BE2C (cell line): ENCODE results near the gene SCN8A.

ENCODE experiments used
- DNase-seq: peaks from one replicate; pipeline ENCODE4 v3.0.0-alpha.2; 2020
- H3K27me3 ChIP-seq: fragments of 250-450 bp; sonication (Bioruptor Pico); 2 replicates; pipeline ENCODE4 v1.5.1; 2020; ENCODE audit warnings: mild to moderate bottlenecking
- H3K36me3 ChIP-seq: fragments of 250-450 bp; sonication (Bioruptor Pico); 2 replicates; pipeline ENCODE4 v1.5.1; 2020; ENCODE audit warnings: mild to moderate bottlenecking
- H3K4me1 ChIP-seq: fragments of 250-450 bp; sonication (Bioruptor Pico); 2 replicates; pipeline ENCODE4 v1.5.1; 2020
- H3K4me3 ChIP-seq: 2 replicates; pipeline ENCODE4 v1.5.1; 2011; ENCODE audit warnings: low read depth, low read length
- H3K9me3 ChIP-seq: fragments of 250-450 bp; sonication (Bioruptor Pico); 2 replicates; pipeline ENCODE4 v1.5.1; 2020
- TF ChIP-seq, protein P1 (sequence below): IDR thresholded peaks from 2 replicates; pipeline ENCODE4 v1.5.1; 2012; ENCODE audit warnings: mild to moderate bottlenecking, low read depth, low read length

SCN8A gene

GRCh38 chr12:51811203-51812202 lies 220.5 kb downstream of the SCN8A start:
- TF ChIP-seq, protein P1, sequence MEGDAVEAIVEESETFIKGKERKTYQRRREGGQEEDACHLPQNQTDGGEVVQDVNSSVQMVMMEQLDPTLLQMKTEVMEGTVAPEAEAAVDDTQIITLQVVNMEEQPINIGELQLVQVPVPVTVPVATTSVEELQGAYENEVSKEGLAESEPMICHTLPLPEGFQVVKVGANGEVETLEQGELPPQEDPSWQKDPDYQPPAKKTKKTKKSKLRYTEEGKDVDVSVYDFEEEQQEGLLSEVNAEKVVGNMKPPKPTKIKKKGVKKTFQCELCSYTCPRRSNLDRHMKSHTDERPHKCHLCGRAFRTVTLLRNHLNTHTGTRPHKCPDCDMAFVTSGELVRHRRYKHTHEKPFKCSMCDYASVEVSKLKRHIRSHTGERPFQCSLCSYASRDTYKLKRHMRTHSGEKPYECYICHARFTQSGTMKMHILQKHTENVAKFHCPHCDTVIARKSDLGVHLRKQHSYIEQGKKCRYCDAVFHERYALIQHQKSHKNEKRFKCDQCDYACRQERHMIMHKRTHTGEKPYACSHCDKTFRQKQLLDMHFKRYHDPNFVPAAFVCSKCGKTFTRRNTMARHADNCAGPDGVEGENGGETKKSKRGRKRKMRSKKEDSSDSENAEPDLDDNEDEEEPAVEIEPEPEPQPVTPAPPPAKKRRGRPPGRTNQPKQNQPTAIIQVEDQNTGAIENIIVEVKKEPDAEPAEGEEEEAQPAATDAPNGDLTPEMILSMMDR = no peak
- H3K9me3 ChIP-seq = no peaks in the 10 kb centered on the region
- H3K36me3 ChIP-seq = peaks cover 3% of the 10 kb centered on the region; the same call in 1 of the 2 replicates
- H3K27me3 ChIP-seq = no peaks in the 10 kb centered on the region
- H3K4me1 ChIP-seq = no peaks in the 10 kb centered on the region
- DNase-seq = no peak
- no peak overlapping the region for H3K4me3 ChIP-seq

DNA sequence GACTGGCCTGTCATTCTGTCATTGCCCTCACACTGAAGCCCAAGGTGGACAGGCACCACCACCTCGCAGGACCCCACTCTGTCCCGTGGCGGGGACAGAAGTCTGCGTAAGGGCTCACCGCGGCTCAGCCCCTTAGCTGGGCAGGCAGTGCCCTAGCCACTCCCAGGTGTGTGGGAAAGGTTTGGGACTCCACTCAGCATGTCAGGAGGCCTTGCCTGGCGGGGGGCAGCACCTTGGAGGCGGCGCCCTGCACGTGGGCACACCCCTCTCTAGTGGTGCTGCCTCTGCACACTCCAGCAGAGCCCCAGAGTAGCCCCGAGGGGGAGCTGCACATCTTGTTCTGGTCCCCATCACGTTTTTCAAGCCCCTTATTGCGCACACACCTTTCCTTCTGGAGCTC lies 221.8 kb downstream of the SCN8A start:
- H3K4me3 ChIP-seq = no peak overlapping the region
- no peaks in the 10 kb centered on the region for H3K27me3 ChIP-seq
- H3K4me1 ChIP-seq = no peaks in the 10 kb centered on the region
- H3K36me3 ChIP-seq = peaks cover 2% of the 10 kb centered on the region; the same call in 1 of the 2 replicates
- no peak for DNase-seq
- H3K9me3 ChIP-seq = no peaks in the 10 kb centered on the region
- TF ChIP-seq, protein P1 = no peak

DNA sequence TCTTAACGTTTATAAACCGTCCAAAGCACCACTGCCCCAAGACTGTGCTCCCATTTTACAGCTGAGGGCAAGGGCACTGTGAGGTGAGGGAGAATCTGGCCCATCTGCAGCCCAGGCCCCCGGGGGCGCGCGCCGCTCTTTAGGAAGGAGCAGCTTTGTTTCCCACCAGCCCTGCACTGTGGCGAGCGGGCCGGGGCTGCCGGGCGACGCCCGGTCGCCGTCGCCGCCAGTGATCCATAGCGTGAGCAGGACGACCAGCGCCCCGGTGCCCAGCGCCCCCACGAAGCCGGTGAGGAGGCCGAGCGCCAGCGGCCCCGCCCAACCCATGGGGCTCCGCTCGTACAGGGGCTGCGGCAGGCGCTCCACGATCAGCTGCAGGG lies 222.9 kb downstream of the SCN8A start:
- no peak for DNase-seq
- no peaks in the 10 kb centered on the region; the same call in 1 of the 2 replicates for H3K4me1 ChIP-seq
- H3K36me3 ChIP-seq = no peaks in the 10 kb centered on the region
- H3K9me3 ChIP-seq = no peaks in the 10 kb centered on the region
- TF ChIP-seq, protein P1 = no peak
- no peaks in the 10 kb centered on the region for H3K27me3 ChIP-seq
- H3K4me3 ChIP-seq = peak overlapping the region; percentile 68

DNA sequence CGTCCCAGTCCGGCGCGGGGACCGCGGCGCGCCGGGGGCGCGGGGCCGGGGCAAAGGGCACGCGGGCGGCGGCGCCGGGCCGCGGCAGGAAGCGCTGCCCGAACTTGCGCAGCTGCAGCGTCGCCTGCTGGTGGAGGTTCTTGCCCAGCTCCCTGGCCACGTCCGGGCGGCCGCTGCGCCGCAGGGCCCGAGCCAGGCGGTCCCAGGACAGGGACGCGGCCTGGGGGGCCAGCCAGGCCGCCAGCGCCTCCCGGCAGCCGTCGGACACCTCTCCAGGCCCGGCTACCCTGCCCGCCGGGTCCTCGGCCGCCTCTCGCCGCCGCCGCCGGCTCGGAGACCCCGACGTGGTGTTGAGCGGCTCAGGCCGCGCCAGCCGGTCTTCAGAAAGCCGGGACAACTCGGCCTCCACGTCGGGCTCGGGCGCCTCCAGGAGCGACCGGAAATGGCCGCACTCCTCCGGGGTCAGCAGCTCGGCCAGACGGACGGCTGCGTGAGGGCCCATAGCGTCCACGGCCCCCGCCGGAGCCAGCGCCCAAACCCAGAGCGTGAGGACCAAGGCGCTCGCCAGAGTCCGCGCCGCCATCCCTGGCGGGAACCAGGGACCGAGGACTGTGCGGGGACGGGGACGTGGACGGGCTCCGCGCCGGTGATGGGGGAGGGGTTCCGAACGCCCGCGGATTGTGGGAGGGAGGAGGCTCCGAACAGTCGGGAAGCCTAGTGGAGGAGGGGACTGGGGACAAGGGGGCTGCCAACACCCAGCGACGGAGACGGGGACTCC lies 223.5 kb downstream of the SCN8A start:
- peak; percentile 88 for DNase-seq
- H3K27me3 ChIP-seq = no peaks in the 10 kb centered on the region
- H3K4me1 ChIP-seq = no peaks in the 10 kb centered on the region; the same call in 1 of the 2 replicates
- TF ChIP-seq, protein P1 = peak; percentile 52
- peak overlapping the region; percentile 68 for H3K4me3 ChIP-seq
- H3K9me3 ChIP-seq = no peaks in the 10 kb centered on the region
- H3K36me3 ChIP-seq = no peaks in the 10 kb centered on the region

DNA sequence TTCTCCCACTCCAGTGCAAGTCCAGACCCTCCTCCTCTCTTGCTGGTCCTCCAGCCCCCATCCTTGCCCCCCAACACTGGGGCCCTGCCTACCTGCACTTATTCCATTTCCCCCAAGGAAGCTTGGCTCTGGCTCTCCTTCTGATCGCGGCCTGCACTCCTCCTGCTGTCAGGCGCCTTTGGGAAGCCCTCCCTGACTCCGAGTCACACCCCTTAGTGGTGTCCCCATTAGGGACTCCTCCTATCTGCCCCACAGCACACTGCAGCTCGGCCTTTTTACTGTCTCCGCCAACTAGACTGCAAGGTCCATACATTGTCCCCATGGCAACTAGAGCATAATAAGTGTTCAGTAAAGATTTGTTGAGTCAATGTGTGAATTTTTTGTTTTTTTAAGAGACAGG lies 224.5 kb downstream of the SCN8A start:
- TF ChIP-seq, protein P1 = no peak; the same call in 1 of the 2 replicates
- Histone ChIP-seq H3K9me3 (no peaks in the 10 kb centered on the region), H3K36me3 (no peaks in the 10 kb centered on the region), H3K4me1 (no peaks in the 10 kb centered on the region; the same call in 1 of the 2 replicates), H3K4me3 (no peak overlapping the region), H3K27me3 (no peaks in the 10 kb centered on the region)
- DNase-seq = no peak
